Astrocyte (in vitro differentiated cells and primary cell): ENCODE results near the gene MRPL20. TPM values are rescaled to one million over a fixed set of nuclear protein-coding genes. Genes with fewer than 3 reads are reported as not detected.

Experiments used
- DNase-seq: peaks from one replicate; pipeline ENCODE4 v3.0.0-alpha.2; 2010; ENCODE audit warnings: low read depth
- FAIRE-seq: peaks from 2 replicates; lab custom pipeline; 2011; peaks lifted over from hg19 to GRCh38; lab: Jason Lieb, UNC
- H2AFZ ChIP-seq: 2 replicates; pipeline ENCODE4 v1.6.0; 2012; ENCODE audit warnings: low read depth, low read length, inconsistent platforms
- H3K27ac ChIP-seq: 2 replicates; pipeline ENCODE4 v1.5.1; 2011; ENCODE audit warnings: low read depth, low read length, inconsistent platforms
- H3K27me3 ChIP-seq: 2 replicates; pipeline ENCODE4 v1.6.0; 2011; ENCODE audit warnings: low read length, inconsistent platforms; ENCODE audit not compliant: insufficient read depth
- H3K36me3 ChIP-seq: 2 replicates; pipeline ENCODE4 v1.5.1; 2011; ENCODE audit warnings: low read length, inconsistent platforms; ENCODE audit not compliant: insufficient read depth
- H3K4me1 ChIP-seq: 2 replicates; pipeline ENCODE4 v1.5.1; 2011; ENCODE audit warnings: low read length, inconsistent platforms; ENCODE audit not compliant: insufficient read depth
- H3K4me2 ChIP-seq: 2 replicates; pipeline ENCODE4 v1.6.0; 2012; ENCODE audit warnings: low read length, inconsistent platforms
- H3K4me3 ChIP-seq: 2 replicates; pipeline ENCODE4 v1.5.1; 2011; ENCODE audit warnings: low read depth, mild to moderate bottlenecking, low read length, inconsistent platforms; ENCODE audit not compliant: insufficient read depth
- H3K79me2 ChIP-seq: 2 replicates; pipeline ENCODE4 v1.6.0; 2012; ENCODE audit warnings: mild to moderate bottlenecking, low read length, inconsistent platforms; ENCODE audit not compliant: insufficient read depth
- H3K9ac ChIP-seq: 2 replicates; pipeline ENCODE4 v1.6.0; 2012; ENCODE audit warnings: mild to moderate bottlenecking, low read length, inconsistent platforms
- H3K9me3 ChIP-seq: 2 replicates; pipeline ENCODE4 v1.5.1; 2012; ENCODE audit warnings: low read depth, mild to moderate bottlenecking, low read length, inconsistent platforms; ENCODE audit not compliant: insufficient read depth
- H4K20me1 ChIP-seq: 2 replicates; pipeline ENCODE4 v1.6.0; 2012; ENCODE audit warnings: low read length, inconsistent platforms; ENCODE audit not compliant: insufficient read depth
- H3K27ac Mint-ChIP-seq: one replicate; pipeline ENCODE4 v1.8.0; 2021; ENCODE audit warnings: mild to moderate bottlenecking, mixed read lengths; ENCODE audit not compliant: unreplicated experiment
- H3K27me3 Mint-ChIP-seq: one replicate; pipeline ENCODE4 v1.8.0; 2021; ENCODE audit warnings: low read depth, mixed read lengths; ENCODE audit not compliant: unreplicated experiment
- H3K36me3 Mint-ChIP-seq: one replicate; pipeline ENCODE4 v1.8.0; 2021; ENCODE audit warnings: low read depth, mixed read lengths; ENCODE audit not compliant: unreplicated experiment
- H3K4me1 Mint-ChIP-seq: one replicate; pipeline ENCODE4 v1.8.0; 2021; ENCODE audit warnings: low read depth, mixed read lengths; ENCODE audit not compliant: unreplicated experiment
- H3K4me3 Mint-ChIP-seq: one replicate; pipeline ENCODE4 v1.8.0; 2021; ENCODE audit warnings: mild to moderate bottlenecking, moderate library complexity, mixed read lengths; ENCODE audit not compliant: unreplicated experiment
- H3K9me3 Mint-ChIP-seq: one replicate; pipeline ENCODE4 v1.8.0; 2021; ENCODE audit warnings: mild to moderate bottlenecking, mixed read lengths; ENCODE audit not compliant: unreplicated experiment
- EZH2 ChIP-seq: IDR thresholded peaks from 2 replicates; pipeline ENCODE4 v1.6.1; 2012; ENCODE audit warnings: mild to moderate bottlenecking, low read length, inconsistent platforms; ENCODE audit not compliant: insufficient read depth
- total RNA-seq: library from RNA; stranded (reverse); gene quantifications from 2 replicates; pipeline ENCODE4 v1.2.1, GENCODE V29; 2021
- TF ChIP-seq, protein P1 (sequence below): IDR thresholded peaks from 2 replicates; pipeline ENCODE4 v1.5.1; 2011; ENCODE audit warnings: low read depth, mild to moderate bottlenecking, inconsistent platforms, low read length, moderate library complexity; ENCODE audit not compliant: insufficient read depth

MRPL20 gene
- total RNA-seq, 1 donor from 2014 or later: 88.5 TPM

DNA sequence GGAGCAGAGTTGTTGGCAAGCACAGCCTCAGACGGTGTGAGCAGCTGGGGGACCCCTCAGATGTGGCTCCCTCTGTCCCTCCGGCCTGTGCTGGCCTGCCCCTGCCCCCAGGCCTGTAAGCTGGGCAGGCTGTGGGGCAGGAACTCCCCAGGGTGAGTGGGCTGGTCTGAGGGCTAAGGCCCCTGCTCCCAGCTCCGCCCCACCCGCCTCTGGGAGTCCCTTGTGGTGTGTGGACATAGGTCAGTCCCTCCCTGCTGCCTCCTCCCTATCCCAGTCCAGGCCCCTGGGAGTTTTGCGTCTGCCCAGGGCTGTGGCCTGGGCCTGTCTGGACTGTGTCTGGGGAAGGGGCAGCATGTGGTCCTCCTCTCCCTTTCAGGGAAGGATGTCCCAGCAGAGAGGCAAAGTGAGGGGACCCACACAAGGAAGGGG is 24.8 kb upstream of the MRPL20 start:
- peaks cover 16% of the 10 kb centered on the region for H3K4me1 Mint-ChIP-seq
- no peaks in the 10 kb centered on the region for H3K36me3 Mint-ChIP-seq
- Histone ChIP-seq H3K27me3 (no peaks in the 10 kb centered on the region), H3K4me1 (peaks cover 35% of the 10 kb centered on the region), H3K4me3 (no peak overlapping the region), H3K4me2 (no peak overlapping the region), H3K9ac (no peak overlapping the region), H3K79me2 (no peaks in the 10 kb centered on the region), H3K27ac (no peak overlapping the region), H2AFZ (no peak overlapping the region), H3K9me3 (no peaks in the 10 kb centered on the region), H4K20me1 (peaks cover 4% of the 10 kb centered on the region), H3K36me3 (no peaks in the 10 kb centered on the region)
- H3K27me3 Mint-ChIP-seq: no peaks in the 10 kb centered on the region
- H3K4me3 Mint-ChIP-seq: no peak overlapping the region
- DNase-seq (no peak), FAIRE-seq (no peak)
- peak overlapping the region; percentile 12 for H3K27ac Mint-ChIP-seq
- no peaks in the 10 kb centered on the region for H3K9me3 Mint-ChIP-seq
- no peak for TF ChIP-seq EZH2
- TF ChIP-seq, protein P1, sequence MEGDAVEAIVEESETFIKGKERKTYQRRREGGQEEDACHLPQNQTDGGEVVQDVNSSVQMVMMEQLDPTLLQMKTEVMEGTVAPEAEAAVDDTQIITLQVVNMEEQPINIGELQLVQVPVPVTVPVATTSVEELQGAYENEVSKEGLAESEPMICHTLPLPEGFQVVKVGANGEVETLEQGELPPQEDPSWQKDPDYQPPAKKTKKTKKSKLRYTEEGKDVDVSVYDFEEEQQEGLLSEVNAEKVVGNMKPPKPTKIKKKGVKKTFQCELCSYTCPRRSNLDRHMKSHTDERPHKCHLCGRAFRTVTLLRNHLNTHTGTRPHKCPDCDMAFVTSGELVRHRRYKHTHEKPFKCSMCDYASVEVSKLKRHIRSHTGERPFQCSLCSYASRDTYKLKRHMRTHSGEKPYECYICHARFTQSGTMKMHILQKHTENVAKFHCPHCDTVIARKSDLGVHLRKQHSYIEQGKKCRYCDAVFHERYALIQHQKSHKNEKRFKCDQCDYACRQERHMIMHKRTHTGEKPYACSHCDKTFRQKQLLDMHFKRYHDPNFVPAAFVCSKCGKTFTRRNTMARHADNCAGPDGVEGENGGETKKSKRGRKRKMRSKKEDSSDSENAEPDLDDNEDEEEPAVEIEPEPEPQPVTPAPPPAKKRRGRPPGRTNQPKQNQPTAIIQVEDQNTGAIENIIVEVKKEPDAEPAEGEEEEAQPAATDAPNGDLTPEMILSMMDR: no peak

DNA sequence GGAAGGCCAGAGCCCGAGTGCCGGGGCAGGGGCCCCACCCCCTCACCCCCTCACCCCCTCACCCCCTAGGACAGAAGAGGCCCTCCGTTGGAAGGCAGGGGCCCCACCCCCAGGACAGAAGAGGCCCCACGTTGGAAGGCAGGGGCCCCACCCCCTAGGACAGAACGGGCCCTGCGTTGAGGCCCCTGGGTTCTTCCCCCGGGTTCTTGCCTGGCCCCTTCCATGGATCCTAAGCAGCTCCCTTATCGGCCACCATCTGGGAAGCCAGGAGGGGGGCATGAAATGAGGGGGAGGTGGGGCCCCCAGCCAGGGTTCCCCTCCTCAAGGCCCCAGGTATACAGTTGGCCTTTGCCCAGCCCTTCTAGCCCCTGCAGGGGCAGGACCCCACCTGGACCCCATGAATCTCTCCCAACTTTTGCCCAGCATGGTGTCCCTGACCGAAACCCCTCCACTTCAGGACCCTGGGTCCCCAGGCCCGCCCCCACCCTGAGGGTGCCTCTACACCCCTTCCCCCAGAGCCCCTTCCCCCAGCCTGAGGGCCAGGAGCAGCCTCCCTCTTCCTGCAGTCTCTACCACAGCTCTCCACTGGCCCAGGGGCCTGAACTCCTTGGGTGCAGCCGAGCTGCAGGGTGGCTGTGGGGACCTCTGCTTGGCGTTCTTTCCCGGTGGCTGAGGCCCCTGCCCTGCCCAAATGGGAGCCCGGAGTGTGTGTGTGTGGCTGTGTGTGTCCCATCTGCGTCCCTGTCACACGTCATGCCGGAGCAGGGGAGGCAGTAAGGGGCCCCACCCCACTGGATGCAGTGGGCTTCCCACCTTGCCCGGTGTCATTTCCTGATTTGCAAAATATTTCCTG is 24.1 kb upstream of the MRPL20 start:
- Histone ChIP-seq H2AFZ (no peak overlapping the region), H3K9me3 (no peaks in the 10 kb centered on the region), H3K9ac (no peak overlapping the region), H3K79me2 (no peaks in the 10 kb centered on the region), H3K4me1 (peaks cover 33% of the 10 kb centered on the region), H3K36me3 (no peaks in the 10 kb centered on the region), H3K4me2 (no peak overlapping the region), H3K27ac (no peak overlapping the region), H4K20me1 (no peaks in the 10 kb centered on the region), H3K4me3 (no peak overlapping the region), H3K27me3 (no peaks in the 10 kb centered on the region)
- Mint-ChIP-seq H3K4me1 (peaks cover 16% of the 10 kb centered on the region), H3K9me3 (no peaks in the 10 kb centered on the region), H3K4me3 (no peak overlapping the region), H3K36me3 (no peaks in the 10 kb centered on the region), H3K27ac (peak overlapping the region; percentile 12), H3K27me3 (no peaks in the 10 kb centered on the region)
- FAIRE-seq (no peak), DNase-seq (no peak)
- TF ChIP-seq, protein P1: no peak
- no peak for TF ChIP-seq EZH2
